Measurements from ENCODE around the gene OMA1.

DNA sequence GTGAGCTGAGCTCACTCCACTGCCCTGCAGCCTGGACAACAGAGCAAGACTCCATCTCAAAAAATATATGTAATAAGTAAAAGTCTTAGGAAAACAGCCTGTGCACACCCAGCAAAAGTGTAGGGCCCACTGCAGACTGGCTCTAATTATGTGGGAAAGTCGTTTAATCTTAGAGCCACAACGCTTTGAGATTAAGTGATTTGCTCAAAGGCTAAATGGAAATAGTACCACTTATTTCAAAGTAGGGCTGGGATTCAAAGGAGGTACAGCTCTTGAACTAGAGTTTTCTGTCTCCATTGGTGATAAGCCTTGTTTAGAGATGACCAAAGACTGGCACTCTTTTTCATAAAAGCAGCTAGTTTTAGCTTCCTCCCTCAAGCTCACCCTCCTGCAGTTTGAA lies 28.3 kb upstream of the OMA1 start:
- TF ChIP-seq CTCF (conservative IDR thresholded peaks at IDR 0.05) (no peak), EZH2 (IDR thresholded peaks at IDR 0.05; ENCODE audit: low read depth) (no peak)

All from PC-9 (cell line).